ENCODE results near the gene WSCD2. TPM values are rescaled to one million over a fixed set of nuclear protein-coding genes. Genes with fewer than 3 reads are reported as not detected.

WSCD2 gene
- total RNA-seq, result not detected in 2 replicates
- long read RNA-seq, result 0 reads

- no peaks in the 10 kb centered on the region for H3K9me3 Mint-ChIP-seq (ENCODE audit: low read depth)
- no peak within 1 kb of the TSS for H3K27ac Mint-ChIP-seq
- peak within 1 kb of the TSS; percentile 68 for H3K4me3 Mint-ChIP-seq (ENCODE audit: low read depth)
- peak; percentile 71 for DNase-seq (ENCODE audit: low spot score, unreplicated experiment)
- no peaks in the 10 kb centered on the region for H3K36me3 Mint-ChIP-seq (ENCODE audit: insufficient read depth)
- peaks cover 1% of the 10 kb centered on the region for H3K4me1 Mint-ChIP-seq (ENCODE audit: low read depth)
- peaks cover 74% of the 10 kb centered on the region for H3K27me3 Mint-ChIP-seq
- peak; percentile 61 for TF ChIP-seq CTCF (IDR thresholded peaks at IDR 0.05; ENCODE audit: unreplicated experiment)
These were observed at the start of gene WSCD2 for GRCh38 chr12:108129017-108129812. WSCD2 (plus strand) TSS chr12:108129288; CDS start chr12:108195833, 66,545 bp downstream.

GRCh38 chr12:108079721-108080120, 49.4 kb upstream of the WSCD2 start:
- no peaks in the 10 kb centered on the region for H3K36me3 Mint-ChIP-seq (ENCODE audit: insufficient read depth)
- no peak overlapping the region for H3K4me3 Mint-ChIP-seq (ENCODE audit: low read depth)
- TF ChIP-seq CTCF (IDR thresholded peaks at IDR 0.05; ENCODE audit: unreplicated experiment), result no peak

GRCh38 chr12:108080363-108080762, 48.7 kb upstream of the WSCD2 start:
- H3K4me1 Mint-ChIP-seq (ENCODE audit: low read depth), result no peaks in the 10 kb centered on the region
- no peak overlapping the region for H3K4me3 Mint-ChIP-seq (ENCODE audit: low read depth)
- no peaks in the 10 kb centered on the region for H3K36me3 Mint-ChIP-seq (ENCODE audit: insufficient read depth)
- peaks cover 3% of the 10 kb centered on the region for H3K9me3 Mint-ChIP-seq (ENCODE audit: low read depth)
- no peak for DNase-seq (ENCODE audit: low spot score, unreplicated experiment)
- H3K27ac Mint-ChIP-seq, result no peak overlapping the region
- peaks cover 17% of the 10 kb centered on the region for H3K27me3 Mint-ChIP-seq
- TF ChIP-seq CTCF (IDR thresholded peaks at IDR 0.05; ENCODE audit: unreplicated experiment), result no peak

More at GRCh38 chr12:108079721-108080120, 49.4 kb upstream of the WSCD2 start:
- H3K9me3 Mint-ChIP-seq (ENCODE audit: low read depth), result peaks cover 3% of the 10 kb centered on the region
- DNase-seq (ENCODE audit: low spot score, unreplicated experiment), result no peak
- H3K27me3 Mint-ChIP-seq, result peaks cover 20% of the 10 kb centered on the region
- H3K27ac Mint-ChIP-seq, result no peak overlapping the region
- no peaks in the 10 kb centered on the region for H3K4me1 Mint-ChIP-seq (ENCODE audit: low read depth)

GRCh38 chr12:108082485-108082884, 46.6 kb upstream of the WSCD2 start:
- H3K36me3 Mint-ChIP-seq (ENCODE audit: insufficient read depth), result no peaks in the 10 kb centered on the region
- H3K4me1 Mint-ChIP-seq (ENCODE audit: low read depth), result no peaks in the 10 kb centered on the region
- TF ChIP-seq CTCF (IDR thresholded peaks at IDR 0.05; ENCODE audit: unreplicated experiment), result no peak
- H3K9me3 Mint-ChIP-seq (ENCODE audit: low read depth), result peaks cover 7% of the 10 kb centered on the region
- DNase-seq (ENCODE audit: low spot score, unreplicated experiment), result no peak
- peaks cover 11% of the 10 kb centered on the region for H3K27me3 Mint-ChIP-seq
- no peak overlapping the region for H3K4me3 Mint-ChIP-seq (ENCODE audit: low read depth)
- no peak overlapping the region for H3K27ac Mint-ChIP-seq

- DNase-seq (ENCODE audit: low spot score, unreplicated experiment), result no peak
- Mint-ChIP-seq H3K4me3 (ENCODE audit: low read depth) (no peak overlapping the region), H3K4me1 (ENCODE audit: low read depth) (peaks cover 4% of the 10 kb centered on the region), H3K9me3 (ENCODE audit: low read depth) (peaks cover 16% of the 10 kb centered on the region), H3K27ac (no peak overlapping the region), H3K27me3 (peaks cover 17% of the 10 kb centered on the region), H3K36me3 (ENCODE audit: insufficient read depth) (no peaks in the 10 kb centered on the region)
- TF ChIP-seq CTCF (IDR thresholded peaks at IDR 0.05; ENCODE audit: unreplicated experiment), result no peak
These were observed 41.2 kb upstream of the WSCD2 start for GRCh38 chr12:108087900-108088299.
